ENCODE data around the gene SYT3. TPM values are rescaled to one million over a fixed set of nuclear protein-coding genes. Genes with fewer than 3 reads are reported as not detected.

Gene SYT3
- polyA plus RNA-seq, 1 donor from 2014 or later: 14.8 TPM

GRCh38 chr19:50654882-50655281 lies 15.2 kb upstream of the SYT3 start:
- H3K4me3 ChIP-seq (ENCODE audit: low read length): no peak overlapping the region
- no peaks in the 10 kb centered on the region for H3K36me3 ChIP-seq (ENCODE audit: insufficient read depth, low read length)
- no peaks in the 10 kb centered on the region for H3K27me3 ChIP-seq (ENCODE audit: insufficient read depth, low read depth, low read length)
- H3K9me3 ChIP-seq (ENCODE audit: low read length): no peaks in the 10 kb centered on the region
- no peak overlapping the region for H3K9ac ChIP-seq (ENCODE audit: low read length)
- H3K4me2 ChIP-seq (ENCODE audit: low read length): no peak overlapping the region
- H3K9me2 ChIP-seq (ENCODE audit: insufficient read depth, low read length): no peaks in the 10 kb centered on the region
- no peaks in the 10 kb centered on the region for H4K20me1 ChIP-seq (ENCODE audit: insufficient read depth)
- peaks cover 4% of the 10 kb centered on the region for H3F3A ChIP-seq (ENCODE audit: insufficient read depth, low read length, poor library complexity, severe bottlenecking)
- TF ChIP-seq TAF1 (IDR thresholded peaks at IDR 0.05; ENCODE audit: low read depth) (no peak), REST (IDR thresholded peaks at IDR 0.05; ENCODE audit: borderline replicate concordance) (no peak), SMC3 (conservative IDR thresholded peaks at IDR 0.05; ENCODE audit: poor library complexity) (no peak), EZH2 (IDR thresholded peaks at IDR 0.05; ENCODE audit: borderline replicate concordance, insufficient read depth, low read length, poor library complexity, severe bottlenecking) (no peak), EP300 (conservative IDR thresholded peaks at IDR 0.05; ENCODE audit: poor library complexity, severe bottlenecking) (no peak)
- H3K79me2 ChIP-seq (replicated peaks; ENCODE audit: insufficient read depth, low read length): no peaks in the 10 kb centered on the region
- no peak overlapping the region for H2AFZ ChIP-seq (ENCODE audit: low read depth, low read length)
- no peak overlapping the region for H3K27ac ChIP-seq (ENCODE audit: low read length)

DNA sequence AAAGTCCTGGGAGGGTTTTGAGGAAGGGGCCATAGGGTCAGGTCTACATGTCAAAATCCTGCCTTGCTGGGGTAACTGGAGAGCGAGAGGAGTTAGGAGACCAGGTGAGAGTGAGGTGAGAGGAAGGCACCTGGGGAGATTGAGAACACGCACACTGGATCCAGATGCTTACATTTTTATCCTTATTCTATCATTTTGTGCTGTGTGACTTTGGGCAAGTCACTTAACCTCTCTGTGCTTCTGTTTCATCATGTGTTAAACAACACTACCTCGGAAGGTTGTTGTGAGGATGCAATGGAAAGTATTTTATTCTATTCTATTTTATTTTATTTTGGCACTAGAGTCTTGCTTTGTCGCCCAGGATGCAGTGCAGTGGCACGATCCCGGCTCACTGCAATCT lies 13.0 kb upstream of the SYT3 start:
- Histone ChIP-seq H3K27me3 (ENCODE audit: insufficient read depth, low read depth, low read length) (no peaks in the 10 kb centered on the region), H3K9me3 (ENCODE audit: low read length) (no peaks in the 10 kb centered on the region), H3K36me3 (ENCODE audit: insufficient read depth, low read length) (no peaks in the 10 kb centered on the region), H3K79me2 (replicated peaks; ENCODE audit: insufficient read depth, low read length) (no peaks in the 10 kb centered on the region), H3K27ac (ENCODE audit: low read length) (no peak overlapping the region), H3K4me2 (ENCODE audit: low read length) (no peak overlapping the region), H3K9ac (ENCODE audit: low read length) (no peak overlapping the region), H4K20me1 (ENCODE audit: insufficient read depth) (no peaks in the 10 kb centered on the region), H3K4me3 (ENCODE audit: low read length) (no peak overlapping the region), H2AFZ (ENCODE audit: low read depth, low read length) (no peak overlapping the region), H3F3A (ENCODE audit: insufficient read depth, low read length, poor library complexity, severe bottlenecking) (peaks cover 4% of the 10 kb centered on the region), H3K9me2 (ENCODE audit: insufficient read depth, low read length) (no peaks in the 10 kb centered on the region)
- no peak for TF ChIP-seq SMC3 (conservative IDR thresholded peaks at IDR 0.05; ENCODE audit: poor library complexity)
- no peak for TF ChIP-seq RAD21 (conservative IDR thresholded peaks at IDR 0.05)
- TF ChIP-seq EZH2 (IDR thresholded peaks at IDR 0.05; ENCODE audit: borderline replicate concordance, insufficient read depth, low read length, poor library complexity, severe bottlenecking): no peak
- no peak for TF ChIP-seq REST (IDR thresholded peaks at IDR 0.05; ENCODE audit: borderline replicate concordance)
- no peak for TF ChIP-seq TAF1 (IDR thresholded peaks at IDR 0.05; ENCODE audit: low read depth)
- TF ChIP-seq EP300 (conservative IDR thresholded peaks at IDR 0.05; ENCODE audit: poor library complexity, severe bottlenecking): no peak
- TF ChIP-seq MXI1 (conservative IDR thresholded peaks at IDR 0.05; ENCODE audit: poor library complexity, severe bottlenecking): no peak
- no peak for TF ChIP-seq CTCF (IDR thresholded peaks at IDR 0.05; ENCODE audit: poor library complexity, severe bottlenecking)
- TF ChIP-seq POLR2AphosphoS5 (IDR thresholded peaks at IDR 0.05): no peak
